ENCODE data around the gene GZF1. TPM values are rescaled to one million over a fixed set of nuclear protein-coding genes. Genes with fewer than 3 reads are reported as not detected.

GZF1 gene
- total RNA-seq, 2 donors from 2014 or later = 12.2 to 15.5 TPM

- H3K9me3 ChIP-seq (ENCODE audit: control insufficient read depth, low read length) = no peaks in the 10 kb centered on the region
- H3K4me3 ChIP-seq (ENCODE audit: low read length) = no peak overlapping the region
- H3K4me3 Mint-ChIP-seq = no peak overlapping the region
- H3K27ac ChIP-seq (ENCODE audit: low read depth, low read length) = no peak overlapping the region
- no peaks in the 10 kb centered on the region for H3K27me3 Mint-ChIP-seq (ENCODE audit: insufficient read depth)
- H3K9ac ChIP-seq (ENCODE audit: extremely low read depth, low read length, poor library complexity, severe bottlenecking) = no peak overlapping the region
- no peaks in the 10 kb centered on the region for H3K27me3 ChIP-seq (ENCODE audit: control insufficient read depth, insufficient read depth, low read length, poor library complexity, severe bottlenecking)
- H3K36me3 ChIP-seq (ENCODE audit: control insufficient read depth, insufficient read depth, low read length) = peaks cover 94% of the 10 kb centered on the region
- peaks cover 6% of the 10 kb centered on the region for H3K4me1 Mint-ChIP-seq
- H3K9me3 Mint-ChIP-seq = no peaks in the 10 kb centered on the region
- peaks cover 74% of the 10 kb centered on the region for H3K36me3 Mint-ChIP-seq (ENCODE audit: low read depth)
- WGBS, 2 experiments (ENCODE audit: insufficient coverage in 1 of 2, insufficient read length in 1 of 2) = 91 to 100% methylated on average over 3 to 4 of the region's 4 CpGs
- H3K4me1 ChIP-seq (ENCODE audit: control insufficient read depth, insufficient read depth, low read length) = no peaks in the 10 kb centered on the region
- TF ChIP-seq CTCF (conservative IDR thresholded peaks at IDR 0.05) = no peak
- H3K27ac Mint-ChIP-seq = no peak overlapping the region
- DNase-seq = no peak
Measured at GRCh38 chr20:23371496-23371895, 9.5 kb downstream of the GZF1 start.

- Histone ChIP-seq H3K27me3 (ENCODE audit: control insufficient read depth, insufficient read depth, low read length, poor library complexity, severe bottlenecking) (no peaks in the 10 kb centered on the region), H3K9me3 (ENCODE audit: control insufficient read depth, low read length) (no peaks in the 10 kb centered on the region), H3K9ac (ENCODE audit: extremely low read depth, low read length, poor library complexity, severe bottlenecking) (no peak overlapping the region), H3K36me3 (ENCODE audit: control insufficient read depth, insufficient read depth, low read length) (peaks cover 83% of the 10 kb centered on the region), H3K4me3 (ENCODE audit: low read length) (no peak overlapping the region), H3K27ac (ENCODE audit: low read depth, low read length) (no peak overlapping the region), H3K4me1 (ENCODE audit: control insufficient read depth, insufficient read depth, low read length) (no peaks in the 10 kb centered on the region)
- no peaks in the 10 kb centered on the region for H3K27me3 Mint-ChIP-seq (ENCODE audit: insufficient read depth)
- TF ChIP-seq CTCF (conservative IDR thresholded peaks at IDR 0.05) = no peak
- no peak for DNase-seq
- peaks cover 79% of the 10 kb centered on the region for H3K36me3 Mint-ChIP-seq (ENCODE audit: low read depth)
- no peaks in the 10 kb centered on the region for H3K9me3 Mint-ChIP-seq
- WGBS, 2 experiments (ENCODE audit: insufficient coverage in 1 of 2, insufficient read length in 1 of 2) = 83 to 88% methylated on average over 5 of the region's 5 CpGs
- H3K4me3 Mint-ChIP-seq = no peak overlapping the region
- peak overlapping the region; percentile 64 for H3K27ac Mint-ChIP-seq
- H3K4me1 Mint-ChIP-seq = no peaks in the 10 kb centered on the region
Measured at GRCh38 chr20:23374441-23374840, 12.5 kb downstream of the GZF1 start.

- TF ChIP-seq CTCF (conservative IDR thresholded peaks at IDR 0.05) = no peak
- H3K27me3 Mint-ChIP-seq (ENCODE audit: insufficient read depth) = no peaks in the 10 kb centered on the region
- Histone ChIP-seq H3K4me1 (ENCODE audit: control insufficient read depth, insufficient read depth, low read length) (no peaks in the 10 kb centered on the region), H3K36me3 (ENCODE audit: control insufficient read depth, insufficient read depth, low read length) (peaks cover 83% of the 10 kb centered on the region), H3K27me3 (ENCODE audit: control insufficient read depth, insufficient read depth, low read length, poor library complexity, severe bottlenecking) (no peaks in the 10 kb centered on the region), H3K27ac (ENCODE audit: low read depth, low read length) (no peak overlapping the region), H3K9me3 (ENCODE audit: control insufficient read depth, low read length) (no peaks in the 10 kb centered on the region), H3K4me3 (ENCODE audit: low read length) (no peak overlapping the region), H3K9ac (ENCODE audit: extremely low read depth, low read length, poor library complexity, severe bottlenecking) (no peak overlapping the region)
- H3K4me3 Mint-ChIP-seq = no peak overlapping the region
- no peak for DNase-seq
- H3K4me1 Mint-ChIP-seq = no peaks in the 10 kb centered on the region
- H3K9me3 Mint-ChIP-seq = no peaks in the 10 kb centered on the region
- H3K36me3 Mint-ChIP-seq (ENCODE audit: low read depth) = peaks cover 77% of the 10 kb centered on the region
- 89 to 93% methylated on average over 3 to 5 of the region's 5 CpGs for WGBS, 2 experiments (ENCODE audit: insufficient coverage in 1 of 2, insufficient read length in 1 of 2)
- H3K27ac Mint-ChIP-seq = no peak overlapping the region
Measured at GRCh38 chr20:23375827-23376226, 13.8 kb downstream of the GZF1 start.

Data from endodermal cell (in vitro differentiated cells).